ENCODE measurements around the gene SMU1.
A peak's percentile ranks its signal among the peaks of the same experiment; 100 is the strongest.

Gene SMU1

DNA sequence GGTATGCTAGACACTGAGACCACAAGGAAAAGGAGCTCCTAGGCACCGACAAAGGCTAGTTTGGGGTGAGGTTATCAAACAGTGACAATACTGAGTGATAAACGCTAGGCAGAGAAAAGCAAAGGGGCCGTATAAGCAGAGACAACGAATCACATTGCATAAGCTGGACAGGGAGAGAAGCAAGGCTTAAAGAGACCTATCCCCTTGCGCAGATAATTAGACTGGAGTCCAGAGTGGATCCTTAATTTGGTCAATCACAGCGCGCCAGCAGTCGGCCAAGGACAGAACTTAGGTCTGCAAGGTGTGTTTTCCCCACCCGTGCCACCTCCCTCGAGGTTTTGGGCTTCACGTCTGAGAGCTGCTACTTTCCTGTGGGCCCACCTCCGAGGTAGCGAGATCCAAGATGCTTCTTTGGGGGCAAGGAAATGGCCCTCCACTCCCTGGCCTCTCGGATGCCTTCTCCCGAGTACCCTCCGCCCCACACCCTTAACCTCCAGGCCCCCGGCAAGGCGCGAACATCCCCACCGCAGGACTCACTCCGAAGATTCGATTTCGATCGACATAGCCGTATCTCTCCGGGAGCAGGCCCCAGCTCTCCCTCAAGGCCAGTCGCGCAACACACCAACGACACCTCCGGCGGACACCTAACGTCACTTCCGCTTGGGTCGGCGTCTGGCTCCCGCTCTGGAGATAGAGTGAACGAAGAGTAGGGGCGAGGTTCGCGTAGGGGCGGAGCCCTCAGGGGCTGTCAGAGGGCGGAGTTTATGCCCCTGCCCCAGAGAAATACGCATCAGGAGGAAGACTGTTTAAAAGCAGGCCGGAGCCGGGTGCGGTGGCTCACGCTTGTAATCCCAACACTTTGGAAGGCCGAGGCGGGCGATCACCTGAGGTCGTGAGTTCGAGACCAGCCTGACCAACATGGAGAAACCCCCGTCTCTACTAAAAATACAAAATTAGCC, at the start of gene SMU1:
Gene SMU1, minus strand, starts transcription at position 629 of the 959 bp plus-strand sequence. Its CDS starts 66 bp downstream, at position 563.
- DNase-seq: peak; percentile 96

DNA sequence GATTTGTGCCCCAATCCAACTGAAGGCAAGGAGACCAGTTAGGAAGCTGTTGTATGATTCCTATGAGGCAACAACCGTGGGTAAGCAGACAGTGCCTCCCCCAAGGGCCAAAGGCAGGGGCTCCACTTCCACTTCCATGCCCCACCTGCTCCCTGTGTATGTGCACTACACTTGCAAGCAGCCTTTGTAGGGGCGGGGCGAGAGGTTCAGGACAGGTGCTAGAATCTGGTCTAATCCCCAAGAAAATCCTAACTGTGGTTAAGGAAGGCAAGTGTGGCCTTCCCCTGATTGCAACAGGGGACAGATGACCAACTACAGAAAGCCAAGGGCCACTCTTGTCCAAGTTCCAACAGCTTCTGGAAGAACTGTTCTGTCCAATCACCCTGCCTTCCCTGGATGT, 49.0 kb upstream of the SMU1 start:
- no peak for DNase-seq

DNA sequence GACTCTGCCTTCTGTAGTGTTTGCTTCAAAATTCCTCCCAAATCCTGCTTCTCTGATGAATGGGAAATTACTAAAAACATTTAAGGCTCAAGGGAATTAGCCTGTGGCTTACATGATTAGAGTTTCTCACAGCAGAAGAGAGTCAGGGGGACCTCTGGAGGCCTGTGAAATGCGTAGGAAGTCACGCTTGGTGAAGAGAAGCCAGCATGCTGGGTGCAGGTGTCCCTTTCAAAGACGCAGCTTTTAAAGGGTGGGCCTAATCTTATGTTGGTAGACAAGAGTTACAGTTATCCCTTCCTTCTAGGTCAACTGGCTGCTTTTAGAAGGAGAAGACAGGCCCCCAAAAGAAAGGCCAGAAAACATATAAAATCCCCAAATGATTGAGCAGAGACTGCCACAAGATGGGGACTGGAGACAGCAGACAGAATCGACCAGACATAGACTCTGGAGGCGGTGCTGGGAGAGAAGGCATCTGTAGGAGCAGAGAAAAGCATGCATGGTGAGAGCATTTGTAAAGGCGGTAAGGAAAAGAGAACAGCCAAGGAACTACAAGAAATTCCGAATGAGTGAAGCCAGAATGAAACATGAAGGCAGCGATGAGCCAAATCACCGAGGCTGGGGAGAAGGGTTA, 48.4 kb upstream of the SMU1 start:
- no peak for DNase-seq

DNA sequence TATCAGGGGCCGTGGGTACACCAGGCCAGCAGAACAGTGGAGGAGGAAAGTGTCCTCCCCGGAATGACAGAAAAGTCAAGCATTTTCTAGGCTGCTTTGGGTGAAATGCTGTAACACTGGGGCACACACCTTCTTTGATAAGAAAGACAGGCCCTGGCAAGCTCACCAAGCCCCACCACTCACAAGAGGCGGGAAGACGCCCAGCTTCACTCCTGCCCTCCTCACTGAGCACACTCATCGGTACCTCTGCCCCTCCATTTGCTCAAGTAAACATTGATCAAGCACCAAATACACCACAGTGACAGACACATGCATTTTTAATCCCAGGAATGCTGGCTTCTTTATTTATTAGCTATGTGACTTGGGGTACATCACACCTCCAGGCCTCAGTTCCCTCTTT, 47.6 kb upstream of the SMU1 start:
- no peak for DNase-seq

DNA sequence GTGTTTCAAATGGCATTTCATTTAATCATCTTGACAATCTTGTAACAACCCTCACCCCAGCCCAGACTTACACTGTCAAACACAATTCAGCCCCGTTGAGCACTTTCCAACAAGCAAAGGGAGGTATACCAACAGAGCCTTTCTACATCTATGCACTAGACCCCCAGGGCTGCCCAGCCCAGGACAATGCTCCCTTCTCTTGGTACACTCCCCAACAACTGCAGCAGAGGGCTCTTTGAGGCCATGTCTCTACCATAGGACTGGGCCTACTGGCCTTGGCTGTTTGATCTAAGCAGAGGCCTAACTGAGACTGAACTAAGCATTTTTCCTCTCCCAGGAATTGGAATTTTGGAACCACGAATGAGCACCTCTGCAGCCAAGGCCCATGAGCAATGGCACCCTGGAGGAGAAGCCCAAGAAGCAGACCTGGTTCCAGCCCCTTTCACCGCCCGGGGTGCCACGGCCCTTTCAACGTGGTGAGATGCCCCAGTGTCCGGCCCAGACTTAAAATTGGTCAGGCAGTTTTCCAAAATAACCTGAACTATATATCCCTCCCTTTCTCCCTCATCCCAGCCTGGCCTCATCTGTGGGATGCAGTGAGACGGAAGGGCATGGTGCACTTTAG, 47.0 kb upstream of the SMU1 start:
- DNase-seq: no peak

DNA sequence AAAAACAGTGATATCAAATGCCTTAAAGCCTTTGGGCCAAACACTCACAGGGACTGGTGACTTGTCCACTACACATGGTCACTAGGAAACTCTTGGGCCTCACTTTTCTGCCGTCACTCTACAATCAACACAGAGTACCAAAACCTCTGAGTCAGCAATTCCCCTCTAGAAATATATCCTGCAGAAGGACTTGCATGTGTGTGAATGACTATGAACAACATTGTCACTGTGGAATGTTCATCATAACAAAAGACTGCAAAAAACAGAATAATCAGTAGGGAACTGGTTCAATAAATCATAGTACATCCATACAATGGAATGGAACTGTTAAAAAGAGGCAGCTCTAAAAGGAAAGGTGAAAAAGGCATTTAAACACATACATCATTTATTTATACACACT, 44.1 kb upstream of the SMU1 start:
- no peak for DNase-seq

DNA sequence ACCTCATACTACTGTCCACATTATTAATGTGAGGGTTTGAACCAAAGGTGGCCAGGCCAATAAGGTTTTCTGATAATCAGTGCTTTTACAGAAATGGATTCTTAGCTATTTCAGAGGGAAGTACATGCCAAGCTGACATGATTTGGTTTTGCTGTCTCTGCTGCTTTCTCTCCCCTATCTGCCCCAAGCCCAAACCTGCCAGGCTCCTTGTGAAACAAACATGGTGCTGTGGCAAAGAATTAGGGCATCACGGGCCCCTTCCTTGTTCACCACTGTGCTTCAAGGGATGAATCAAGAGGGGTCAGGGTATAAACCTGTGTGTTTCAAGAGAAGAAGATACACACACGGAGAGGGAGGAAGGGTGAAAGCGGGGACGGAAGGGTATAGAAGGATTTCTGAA, 41.3 kb upstream of the SMU1 start:
- DNase-seq: no peak

DNA sequence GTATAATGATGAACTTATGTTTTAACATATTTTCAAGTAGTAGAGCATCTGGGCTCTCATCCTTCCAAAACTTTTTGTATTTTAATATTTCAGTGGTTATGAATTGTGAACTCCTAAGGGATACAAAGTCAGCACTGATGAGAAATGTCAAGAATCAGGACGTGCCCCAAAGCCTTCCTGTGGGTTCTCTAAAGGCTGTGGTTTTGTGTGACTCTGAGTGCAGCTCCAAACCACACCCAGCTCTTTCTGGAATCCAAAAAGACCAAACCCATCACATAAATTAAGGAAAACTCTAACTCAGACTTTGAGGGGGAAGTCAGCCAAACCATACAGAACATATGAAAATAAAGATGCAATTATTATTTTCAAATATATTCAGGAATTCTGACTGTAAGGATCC, 40.8 kb upstream of the SMU1 start:
- no peak for DNase-seq

DNA sequence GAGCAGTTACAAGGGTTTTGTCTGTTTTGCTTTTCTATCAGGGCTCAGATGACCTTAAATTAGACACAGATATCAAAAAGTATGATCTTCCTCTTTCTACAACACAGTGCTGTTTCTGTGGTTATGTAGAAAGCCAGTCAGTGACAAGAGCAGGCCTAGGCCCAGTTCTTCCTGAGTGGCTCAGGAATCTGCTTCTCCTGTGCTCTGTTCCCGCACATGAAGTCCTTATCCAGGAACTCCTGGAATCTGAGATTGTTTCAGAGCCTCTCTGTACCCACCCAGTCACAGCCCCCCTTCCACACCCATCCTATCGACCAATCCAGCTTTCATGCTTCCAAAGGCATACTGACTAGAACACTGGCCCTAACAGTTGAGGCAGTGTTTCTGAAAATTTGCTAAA, 40.4 kb upstream of the SMU1 start:
- DNase-seq: no peak

DNA sequence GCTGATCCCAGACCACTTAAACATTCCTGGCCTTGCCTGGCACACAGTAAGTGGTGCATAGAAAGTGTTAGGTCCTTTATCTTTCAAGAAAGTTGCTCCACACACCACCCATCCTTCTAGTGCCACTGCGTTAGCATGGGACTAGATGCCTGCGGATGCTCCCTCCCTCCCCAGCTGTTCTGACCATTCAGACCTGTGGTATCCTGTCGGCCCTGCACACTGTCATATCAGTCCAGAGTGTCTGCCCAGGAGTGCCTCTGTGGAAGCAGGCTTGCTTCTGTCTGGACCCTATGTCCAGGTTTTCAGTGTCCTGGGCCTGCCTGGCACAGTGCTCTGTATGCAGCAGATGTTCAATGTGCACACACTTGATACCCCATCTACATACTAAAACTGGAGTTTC, 38.3 kb upstream of the SMU1 start:
- no peak for DNase-seq

DNA sequence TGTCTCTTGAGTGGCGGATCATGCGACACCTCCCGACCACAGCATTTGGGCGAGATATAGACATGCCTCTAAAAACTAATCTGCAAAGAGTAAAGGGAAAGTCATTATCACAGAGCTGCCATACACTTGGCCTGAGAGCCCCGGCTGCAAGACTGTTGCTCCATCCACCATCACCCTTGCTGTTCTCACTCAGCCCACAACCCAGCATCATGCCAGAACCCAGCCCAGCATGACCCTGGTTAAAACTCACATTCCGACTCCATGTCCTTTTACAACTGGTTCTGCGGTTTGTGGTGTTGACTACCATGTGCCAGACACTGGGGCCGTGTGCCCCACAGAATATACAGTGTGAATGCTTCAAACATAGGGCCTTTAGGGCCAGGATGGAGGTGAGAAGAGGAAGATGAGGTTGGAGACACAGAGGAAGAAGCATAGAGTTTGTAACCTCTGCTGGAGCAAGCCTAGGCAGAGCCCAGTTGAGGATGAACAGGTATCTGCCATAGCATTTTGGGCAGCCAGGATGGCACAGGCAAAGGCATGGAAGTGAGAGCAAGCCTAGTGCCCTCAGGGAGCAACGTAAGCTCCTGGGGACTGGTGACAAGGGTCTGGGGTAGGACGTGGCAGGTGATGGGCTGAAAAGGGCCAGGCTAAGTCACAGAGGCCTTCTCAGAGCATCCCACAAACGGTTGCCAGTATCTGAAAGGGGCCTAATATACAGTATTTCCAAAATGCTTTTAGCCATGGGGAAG, 37.5 kb upstream of the SMU1 start:
- no peak for DNase-seq

DNA sequence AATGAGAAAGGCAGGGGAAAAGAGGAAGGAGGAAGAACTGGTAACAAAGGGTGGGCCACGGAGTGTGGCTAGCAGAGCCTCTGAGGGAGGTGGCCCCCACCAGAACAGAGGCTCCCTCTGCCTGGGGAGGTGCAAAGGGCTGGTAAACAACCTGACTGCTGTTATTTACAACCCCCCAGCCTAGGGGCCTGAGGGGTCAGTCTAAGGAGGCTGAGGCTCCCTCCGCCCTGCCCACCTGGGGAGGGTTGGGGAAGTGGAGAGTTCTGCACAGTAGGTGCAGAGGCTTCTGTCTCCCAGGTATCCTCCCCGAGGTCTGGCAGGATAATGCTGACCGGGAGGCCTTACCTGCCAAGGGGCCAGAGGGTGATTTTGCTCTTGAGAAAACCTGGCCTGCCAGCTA, 35.6 kb upstream of the SMU1 start:
- DNase-seq: no peak

DNA sequence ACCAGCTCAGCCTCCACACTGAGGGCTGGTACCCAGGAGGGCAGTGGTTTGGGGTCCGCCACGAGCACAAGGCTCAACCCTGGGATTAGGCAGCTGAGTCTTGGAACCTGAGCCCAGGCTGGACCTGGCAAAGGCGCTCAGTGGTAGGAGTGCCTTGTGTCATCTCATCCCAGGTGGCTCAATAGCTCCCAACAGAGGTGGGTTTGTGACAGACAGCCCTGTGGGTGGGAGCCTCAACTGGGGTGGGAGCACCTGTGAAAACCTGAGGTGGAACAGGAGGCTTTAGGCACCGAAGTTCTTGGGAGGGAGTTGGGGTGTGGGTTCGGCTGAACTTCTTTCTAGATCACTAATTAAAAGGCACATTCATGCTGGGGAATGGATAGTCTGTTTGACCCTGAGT, 35.2 kb upstream of the SMU1 start:
- no peak for DNase-seq

DNA sequence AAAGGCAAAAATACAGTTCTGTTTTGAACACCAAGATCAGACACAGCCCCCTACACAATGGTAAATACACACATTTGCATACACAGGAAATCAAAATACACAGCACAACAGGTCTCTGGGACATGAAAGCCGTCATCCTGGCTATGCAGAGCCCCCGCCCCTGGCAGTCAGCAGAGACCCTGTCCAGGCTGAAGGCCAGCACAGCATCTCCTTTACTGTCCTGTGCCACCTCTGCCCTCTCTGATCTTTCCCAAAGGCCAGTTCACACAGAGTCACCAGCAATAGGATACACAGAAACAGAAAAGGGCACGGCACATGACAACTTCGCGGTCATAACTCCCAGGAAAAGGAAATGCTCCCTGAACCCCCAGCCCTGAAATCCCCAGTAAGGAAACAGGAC, 34.2 kb upstream of the SMU1 start:
- no peak for DNase-seq

DNA sequence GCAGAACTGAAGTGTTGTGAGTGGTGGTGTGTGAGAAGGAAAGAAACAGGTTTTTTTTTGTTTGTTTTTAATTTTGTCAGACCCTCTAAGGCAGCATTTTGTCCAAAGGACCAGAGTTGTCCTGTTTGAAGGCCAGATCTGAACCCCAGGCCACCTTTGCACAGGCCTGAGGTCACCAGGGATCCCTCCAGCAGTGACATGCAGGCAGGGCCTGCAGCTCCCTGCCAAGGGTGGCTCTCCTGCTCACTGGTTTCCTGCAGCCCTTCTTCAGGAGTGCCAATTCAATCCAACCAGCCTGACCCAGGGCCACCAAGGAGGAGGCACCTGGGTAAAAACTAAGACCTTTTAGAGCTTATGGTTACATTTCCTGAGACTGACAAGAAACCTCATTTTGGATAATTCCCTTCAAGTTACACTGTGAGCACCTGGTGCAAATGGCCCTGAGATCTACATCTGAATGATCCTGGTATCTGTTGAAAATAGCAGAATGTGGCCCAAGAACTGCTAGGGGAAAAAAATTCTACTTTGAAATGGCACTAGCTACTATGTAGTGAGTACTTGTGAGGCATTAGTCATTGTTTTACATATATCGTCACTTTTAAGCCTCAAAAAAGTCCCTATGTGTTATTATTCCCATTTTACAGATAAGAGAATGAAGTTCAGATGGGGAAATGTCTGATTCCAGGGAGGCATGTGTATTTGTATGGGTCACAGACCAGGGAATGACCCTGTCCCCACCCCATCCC, 33.5 kb upstream of the SMU1 start:
- DNase-seq: no peak

DNA sequence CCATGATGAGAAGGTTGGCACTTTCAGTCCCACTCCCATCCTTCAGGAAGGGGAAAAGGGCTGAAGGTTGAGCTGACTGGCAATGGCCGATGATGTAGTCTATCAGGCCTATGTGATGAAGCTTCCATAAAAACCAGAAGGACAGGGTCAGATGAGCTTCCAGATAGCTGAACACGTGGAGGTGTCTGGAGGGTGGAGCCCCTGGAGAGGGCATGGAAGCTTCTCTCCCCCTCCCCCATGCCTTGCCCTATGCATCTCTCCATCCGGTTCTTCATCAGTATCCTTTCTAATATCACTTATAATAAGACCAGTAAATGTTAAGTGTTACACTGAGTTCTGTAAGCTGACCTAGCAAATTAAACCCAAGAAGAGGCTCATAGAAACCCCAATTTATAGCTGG, 32.6 kb upstream of the SMU1 start:
- DNase-seq: no peak

DNA sequence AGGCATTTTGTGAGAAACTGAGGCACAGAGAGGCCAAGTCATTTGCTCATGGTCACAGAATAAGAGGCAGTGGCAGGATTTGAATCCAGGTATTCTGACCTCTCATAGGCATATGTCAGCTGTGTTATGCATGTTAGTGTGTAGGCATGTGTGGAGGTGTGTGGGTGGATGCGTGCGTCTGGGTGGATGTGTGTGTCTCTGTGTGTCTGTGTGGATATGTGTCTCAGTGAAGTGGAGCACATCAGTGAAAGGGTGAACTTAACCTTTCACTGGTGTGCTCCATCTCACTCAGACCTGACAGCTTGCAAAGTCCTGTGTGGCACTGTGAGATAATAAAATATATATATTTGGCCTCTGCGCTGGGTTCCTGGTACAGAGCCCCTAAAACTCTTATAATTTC, 32.0 kb upstream of the SMU1 start:
- DNase-seq: no peak

DNA sequence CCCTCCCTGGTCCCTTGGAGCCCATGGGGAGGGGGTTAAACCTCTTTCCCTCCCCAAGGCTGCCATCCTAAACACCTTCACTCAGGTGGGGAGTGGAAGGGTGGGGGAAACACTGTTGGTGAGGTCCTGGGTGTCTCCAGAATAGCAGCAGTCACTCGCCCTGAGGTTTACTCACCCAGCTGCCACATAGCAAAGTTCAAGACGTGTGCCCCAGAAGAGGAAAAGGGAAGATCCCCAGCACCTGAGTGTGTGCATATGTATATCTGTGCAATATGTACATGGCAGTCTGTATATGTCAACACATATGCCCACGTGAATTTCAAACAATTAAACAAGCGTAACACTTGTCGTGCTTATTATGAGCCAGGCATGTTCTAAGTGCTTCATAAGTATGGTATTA, 31.3 kb upstream of the SMU1 start:
- DNase-seq: no peak

DNA sequence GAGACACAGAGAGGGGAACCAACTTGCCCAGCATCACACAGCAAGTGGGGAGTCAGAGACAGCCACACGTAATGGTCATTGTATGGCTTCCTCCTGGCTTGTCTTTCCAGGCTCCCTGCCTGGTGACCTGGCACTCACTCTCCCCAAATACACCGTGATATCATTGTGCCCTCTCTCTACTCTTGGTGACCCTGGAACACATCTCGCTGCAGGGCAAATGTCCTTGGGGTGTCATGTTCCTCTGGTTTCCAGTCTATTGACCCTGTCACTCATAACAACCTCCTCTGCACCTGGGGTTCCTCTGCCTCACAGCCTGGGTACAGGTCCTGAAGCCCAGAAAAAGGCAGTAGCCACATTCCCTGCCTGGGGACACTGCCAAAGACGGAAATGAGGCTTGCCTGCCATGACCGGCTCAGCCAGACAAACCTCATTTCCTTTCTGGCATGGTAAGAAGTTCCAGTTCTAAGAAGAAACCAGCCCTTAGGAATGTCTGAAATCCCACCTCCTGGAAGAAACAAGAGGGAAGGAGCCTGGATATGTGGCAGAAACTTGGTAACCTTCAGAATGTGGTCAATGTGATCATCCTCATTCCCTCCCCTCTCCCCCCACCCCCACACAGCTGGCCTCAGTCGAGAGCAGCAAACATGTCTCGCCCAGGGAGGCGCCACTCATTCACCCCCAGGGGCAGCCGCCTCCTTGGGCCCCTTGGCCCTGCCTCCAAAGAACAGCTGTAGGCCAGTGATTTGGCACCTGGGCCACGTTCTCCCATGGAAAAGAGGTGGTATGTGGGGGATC, 30.6 kb upstream of the SMU1 start:
- no peak for DNase-seq

DNA sequence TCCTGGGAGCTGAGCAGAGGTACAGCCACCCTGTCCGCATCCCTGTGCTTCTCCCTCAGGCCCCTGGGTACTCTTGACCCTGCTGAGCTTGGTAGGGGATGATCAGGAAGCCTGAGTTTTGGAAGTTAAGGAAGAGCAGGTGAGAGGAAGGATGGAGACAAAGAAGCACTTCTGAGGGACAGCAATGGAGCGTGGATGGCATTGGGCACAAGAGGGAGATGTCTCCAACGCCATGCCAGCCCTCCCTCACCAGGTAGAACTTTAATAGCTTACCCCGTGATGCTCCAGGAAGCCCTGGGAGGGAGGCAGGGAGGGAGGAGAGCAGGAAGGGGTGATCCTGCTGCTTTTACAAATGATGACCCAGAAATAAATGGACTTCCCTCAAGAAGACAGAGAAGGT, 29.9 kb upstream of the SMU1 start:
- DNase-seq: no peak

DNA sequence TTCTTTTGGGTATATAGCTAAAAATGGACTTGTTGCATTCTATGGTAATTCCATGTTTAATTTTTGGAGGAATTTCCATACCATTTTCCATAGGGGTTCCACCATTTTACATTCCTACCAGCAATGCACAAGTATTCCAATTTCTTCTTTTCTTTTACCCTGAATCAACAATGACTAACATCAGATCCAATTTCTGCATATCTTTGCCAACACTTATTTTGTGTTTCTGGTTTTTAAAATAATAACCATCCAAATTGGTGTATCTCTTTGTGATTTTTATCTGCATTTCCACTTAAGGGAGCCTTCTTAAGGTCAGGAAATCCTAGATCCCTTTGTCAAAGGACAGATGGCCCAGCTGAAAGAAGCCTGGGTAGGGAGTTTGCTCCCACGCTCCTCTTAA, 29.5 kb upstream of the SMU1 start:
- no peak for DNase-seq

DNA sequence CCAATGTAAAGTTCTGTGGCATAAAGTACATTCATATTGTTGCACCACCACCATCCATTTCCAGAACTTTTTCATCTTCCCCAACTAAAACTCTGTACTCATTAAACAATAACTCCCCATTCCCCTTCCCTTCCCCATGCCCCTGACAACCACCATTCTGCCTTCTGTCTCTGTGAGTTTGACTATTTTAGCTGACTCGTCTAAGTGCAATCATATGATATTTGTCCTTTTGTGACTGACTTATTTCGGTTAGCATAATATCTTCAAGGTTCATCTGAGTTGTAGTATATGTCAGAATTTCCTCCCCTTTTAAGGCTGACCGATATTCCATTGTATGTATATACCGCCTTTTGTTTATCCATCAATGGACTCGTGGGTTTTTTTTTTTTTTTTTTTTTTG, 29.0 kb upstream of the SMU1 start:
- no peak for DNase-seq
